Thyroid gland (tissue), 4 donors: ENCODE results near the gene SETDB1. TPM values are rescaled to one million over a fixed set of nuclear protein-coding genes. Genes with fewer than 3 reads are reported as not detected.

ENCODE experiments used
- DNase-seq, 2 donors: peaks; one replicate each; pipeline ENCODE4 v3.0.0-alpha.2; 2019
- H3K27ac ChIP-seq, 3 donors: fragments of 200-600 bp; sonication (generic); 1 replicate in 2 of 3; 2 replicates in 1 of 3; pipeline ENCODE4 v1.5.1; 2016 to 2019; ENCODE audit warnings: mild to moderate bottlenecking in 1 of 3, moderate library complexity in 1 of 3
- H3K27me3 ChIP-seq: fragments of 200-600 bp; sonication (generic); one replicate; pipeline ENCODE4 v1.5.1; 2019
- H3K36me3 ChIP-seq, 2 donors: fragments of 200-600 bp; sonication (generic); one replicate each; pipeline ENCODE4 v1.5.1; 2016 to 2019
- H3K4me1 ChIP-seq, 2 donors: fragments of 200-600 bp; sonication (generic); one replicate each; pipeline ENCODE4 v1.5.1; 2017 to 2019
- H3K4me3 ChIP-seq, 3 donors: fragments of 200-600 bp; sonication (generic); replicated peaks in 1 of 3; 1 replicate in 2 of 3; 2 replicates in 1 of 3; pipeline ENCODE4 v1.5.1; 2016; ENCODE audit warnings: mild to moderate bottlenecking in 1 of 3
- H3K9me3 ChIP-seq: fragments of 200-600 bp; sonication (generic); one replicate; pipeline ENCODE4 v1.5.1; 2017
- CTCF ChIP-seq, 6 experiments: fragments of 200-600 bp in 3 of 6; fragments of 450-650 bp in 3 of 6; sonication (generic) in 3 of 6; IDR thresholded peaks; one replicate each; pipeline ENCODE4 v1.5.1; 2016 to 2019; ENCODE audit warnings: antibody characterized with exemption in 6 of 6, mild to moderate bottlenecking in 2 of 6, inconsistent platforms in 1 of 6, moderate library complexity in 1 of 6
- POLR2A ChIP-seq, 2 donors: fragments of 450-650 bp; IDR thresholded peaks; one replicate each; pipeline ENCODE4 v1.6.1; 2017; ENCODE audit warnings: antibody characterized with exemption in 2 of 2, mild to moderate bottlenecking in 2 of 2, moderate library complexity in 1 of 2
- WGBS, 2 donors: methylation state at CpG; one replicate each; pipeline ENCODE4 v1.1.5; 2017; 5-methylcytosine and 5-hydroxymethylcytosine counted together
- intact Hi-C: fragments of 100-400 bp; cut with DNase I; formaldehyde crosslinking; loops from one replicate; pipeline ENCODE4 v1.15.1; 2023
- total RNA-seq, 4 donors: library from RNA; depleted of rRNA; stranded (reverse); fragments of >200 nt; gene quantifications; one replicate each; pipeline ENCODE4 v1.2.3, GENCODE V29; 2016

SETDB1 gene
- total RNA-seq, 4 donors from 2014 or later: 35.4 to 59.9 (median 44.8) TPM

- WGBS, 2 donors: 84 to 88% methylated on average over 3 of the region's 3 CpGs
- no peak for DNase-seq
- Histone ChIP-seq H3K36me3 (peaks cover 43% of the 10 kb centered on the region in 2 donors), H3K4me1 (peaks cover 33 to 35% of the 10 kb centered on the region in 2 donors), H3K9me3 (no peaks in the 10 kb centered on the region), H3K4me3 (no peak overlapping the region), H3K27me3 (no peaks in the 10 kb centered on the region), H3K27ac (peak overlapping the region in 2 of 3 donors; percentile 89 to 92)
- TF ChIP-seq CTCF (IDR thresholded peaks at IDR 0.05) (no peak), POLR2A (IDR thresholded peaks at IDR 0.05) (no peak)
- intact Hi-C loops: no loop called here
These were observed 43.5 kb downstream of the SETDB1 start for GRCh38 chr1:150969626-150970025.

DNA sequence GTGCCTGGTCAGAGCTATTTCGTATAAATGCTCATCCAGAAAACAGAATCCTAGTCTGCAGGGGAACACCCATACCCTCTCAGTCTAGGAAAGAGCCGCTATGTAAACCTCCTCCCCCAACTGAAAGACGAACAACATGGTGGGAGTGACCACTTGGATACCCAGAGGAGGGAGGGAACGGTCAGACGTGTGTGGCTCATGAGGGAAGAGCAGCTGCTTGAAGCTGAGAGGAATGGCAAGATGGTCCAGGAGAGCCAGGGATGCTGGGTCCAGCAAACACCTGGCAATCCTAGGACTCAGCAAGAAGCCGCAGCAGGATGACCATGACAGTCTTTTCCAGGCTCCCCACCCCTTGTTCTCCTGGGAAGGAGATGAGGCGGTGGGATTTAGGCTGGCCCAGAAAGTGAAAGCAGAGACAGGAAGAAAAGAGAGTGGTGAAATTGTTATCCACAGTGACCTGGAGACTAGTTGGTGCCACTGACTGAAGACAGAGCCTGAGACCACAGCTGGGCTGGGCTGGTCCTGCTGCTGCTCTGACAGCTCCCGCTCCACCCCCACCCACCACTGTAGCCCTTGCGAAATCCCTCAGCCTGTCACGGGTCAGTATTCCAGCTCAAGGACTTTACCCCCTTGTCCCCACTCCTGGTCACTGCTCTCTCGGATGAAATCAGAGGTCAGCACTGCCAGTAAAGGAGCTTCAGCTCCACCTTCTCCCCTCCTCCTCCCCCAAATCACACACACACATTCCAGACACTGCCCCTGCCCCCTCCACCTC, 44.8 kb downstream of the SETDB1 start:
- TF ChIP-seq POLR2A (IDR thresholded peaks at IDR 0.05) (peak in 1 of 2 donors; percentile 48), CTCF (IDR thresholded peaks at IDR 0.05) (no peak)
- Histone ChIP-seq H3K4me3 (no peak overlapping the region), H3K4me1 (peaks cover 38 to 40% of the 10 kb centered on the region in 2 donors), H3K36me3 (peaks cover 30% of the 10 kb centered on the region in 2 donors), H3K27ac (peak overlapping the region; percentile 89 to 94 (median 92)), H3K27me3 (no peaks in the 10 kb centered on the region), H3K9me3 (no peaks in the 10 kb centered on the region)
- WGBS, 2 donors: 38 to 45% methylated on average over 11 of the region's 11 CpGs
- intact Hi-C loops: no loop called here
- DNase-seq: peak; percentile 94 to 96

GRCh38 chr1:150971583-150972416, 45.6 kb downstream of the SETDB1 start:
- Histone ChIP-seq H3K9me3 (no peaks in the 10 kb centered on the region), H3K36me3 (peaks cover 22% of the 10 kb centered on the region in 2 donors), H3K4me3 (peak overlapping the region in 1 of 3 donors; percentile 83), H3K4me1 (peaks cover 38 to 40% of the 10 kb centered on the region in 2 donors), H3K27ac (peak overlapping the region; percentile 89 to 94 (median 92)), H3K27me3 (no peaks in the 10 kb centered on the region)
- peak; percentile 75 to 77 for DNase-seq
- intact Hi-C loops: no loop called here
- TF ChIP-seq POLR2A (IDR thresholded peaks at IDR 0.05) (peak in 1 of 2 donors; percentile 24), CTCF (IDR thresholded peaks at IDR 0.05) (no peak)
- WGBS, 2 donors: 66 to 74% methylated on average over 3 to 6 of the region's 6 CpGs

DNA sequence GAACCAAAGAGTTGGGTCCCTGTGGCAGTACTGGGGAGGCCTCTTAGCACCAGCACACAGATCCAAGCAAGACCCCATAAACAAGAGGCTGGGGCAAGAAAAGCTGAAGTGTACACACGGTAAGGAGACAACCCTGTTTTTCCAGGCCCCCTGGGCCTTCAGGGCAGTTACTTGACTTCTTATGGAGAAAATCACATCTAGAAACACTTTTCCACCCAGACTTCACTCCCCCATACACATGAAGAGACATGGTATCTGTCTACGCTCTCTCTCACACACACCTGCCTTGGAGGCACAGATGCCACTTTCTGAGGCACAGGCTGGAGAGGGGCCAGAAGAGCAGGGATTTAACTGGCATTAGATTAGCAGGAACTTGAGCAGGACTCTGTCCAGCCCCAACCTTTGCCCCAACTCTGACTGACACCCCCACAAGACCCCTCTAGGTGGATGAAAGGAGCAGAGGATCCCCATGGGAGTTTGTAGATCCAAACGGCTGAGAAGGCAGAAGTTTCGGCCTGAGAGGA, 46.3 kb downstream of the SETDB1 start:
- Histone ChIP-seq H3K27ac (peak overlapping the region; percentile 89 to 94 (median 92)), H3K36me3 (peaks cover 15 to 16% of the 10 kb centered on the region in 2 donors), H3K27me3 (no peaks in the 10 kb centered on the region), H3K9me3 (no peaks in the 10 kb centered on the region), H3K4me3 (peak overlapping the region in 1 of 3 donors; percentile 83), H3K4me1 (peaks cover 40 to 44% of the 10 kb centered on the region in 2 donors)
- DNase-seq: peak; percentile 64 to 66
- intact Hi-C loops: no loop called here
- 34 to 53% methylated on average over 4 of the region's 4 CpGs for WGBS, 2 donors
- no peak for TF ChIP-seq POLR2A (IDR thresholded peaks at IDR 0.05)
- TF ChIP-seq CTCF (IDR thresholded peaks at IDR 0.05): no peak
